Neural crest cell (in vitro differentiated cells): ENCODE measurements around the gene KRT77. TPM values are rescaled to one million over a fixed set of nuclear protein-coding genes. Genes with fewer than 3 reads are reported as not detected.

Experiments
- DNase-seq: peaks from one replicate; pipeline ENCODE4 v3.0.0; 2021; ENCODE audit warnings: low read depth, mixed read lengths, low spot score
- H3K27ac Mint-ChIP-seq: one replicate; pipeline ENCODE4 v1.8.0; 2021; ENCODE audit warnings: mild to moderate bottlenecking, mixed read lengths; ENCODE audit not compliant: unreplicated experiment
- H3K27me3 Mint-ChIP-seq: 2 replicates; pipeline ENCODE4 v1.8.0; 2021; ENCODE audit warnings: low read depth, mild to moderate bottlenecking, mixed read lengths
- H3K36me3 Mint-ChIP-seq: 2 replicates; pipeline ENCODE4 v1.8.0; 2021; ENCODE audit warnings: low read depth, mild to moderate bottlenecking, mixed read lengths
- H3K4me1 Mint-ChIP-seq: 2 replicates; pipeline ENCODE4 v1.8.0; 2021; ENCODE audit warnings: mixed read lengths
- H3K4me3 Mint-ChIP-seq: one replicate; pipeline ENCODE4 v1.8.0; 2021; ENCODE audit warnings: mild to moderate bottlenecking, mixed read lengths
- H3K9me3 Mint-ChIP-seq: 2 replicates; pipeline ENCODE4 v1.8.0; 2021; ENCODE audit warnings: mixed read lengths
- total RNA-seq: library from RNA; stranded (reverse); gene quantifications from 2 replicates; pipeline ENCODE4 v1.2.1, GENCODE V29; 2021
- TF ChIP-seq, protein P1 (sequence below): fragments of 200-600 bp; sonication (generic); conservative IDR thresholded peaks from 2 replicates; pipeline ENCODE4 v1.5.0; 2021; ENCODE audit warnings: antibody characterized with exemption, mild to moderate bottlenecking

KRT77 gene
- total RNA-seq, 1 donor from 2014 or later: not detected

DNA sequence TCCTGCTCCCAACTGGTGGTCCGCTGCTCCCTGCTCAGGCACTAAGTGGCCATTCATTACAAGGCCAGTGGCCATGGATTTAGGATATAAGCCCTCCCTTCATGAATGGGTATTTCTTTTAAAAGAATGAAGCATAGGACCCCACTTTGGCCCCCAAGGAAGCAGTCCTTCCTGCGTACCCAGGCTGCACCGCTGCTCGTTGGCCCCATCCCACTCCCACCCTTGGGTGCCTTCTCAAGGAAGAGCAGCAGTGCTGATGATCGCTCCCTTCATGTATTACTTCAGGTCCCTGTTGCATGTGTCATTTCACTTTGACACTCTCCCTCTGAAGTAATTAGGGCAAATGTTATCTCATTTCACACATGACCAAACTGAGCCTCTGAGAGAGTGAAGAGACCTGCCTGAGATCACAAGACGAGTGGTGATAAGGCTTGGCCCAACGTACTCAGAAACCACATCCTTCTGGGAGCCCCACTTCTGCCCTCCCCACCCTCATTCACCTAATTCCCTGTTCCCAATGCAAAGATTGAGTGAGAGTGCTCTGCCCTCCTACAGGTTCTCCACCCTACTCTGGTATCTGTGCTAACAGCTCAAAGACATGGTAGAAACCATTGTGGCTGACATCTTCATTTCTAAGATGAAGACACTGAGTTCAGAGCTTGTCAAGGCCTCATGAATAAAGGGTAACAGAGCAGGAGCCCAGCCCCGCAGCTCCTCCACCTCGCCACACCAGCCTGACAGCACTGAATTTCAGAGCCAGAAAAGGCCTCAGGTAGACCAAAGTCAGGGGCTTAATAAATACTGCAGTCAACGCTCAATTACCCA lies 41.0 kb downstream of the KRT77 start:
- Mint-ChIP-seq H3K27me3 (peaks cover 39% of the 10 kb centered on the region), H3K27ac (no peak overlapping the region), H3K36me3 (no peaks in the 10 kb centered on the region), H3K9me3 (no peaks in the 10 kb centered on the region), H3K4me3 (no peak overlapping the region), H3K4me1 (no peaks in the 10 kb centered on the region)
- DNase-seq: no peak
- TF ChIP-seq, protein P1, sequence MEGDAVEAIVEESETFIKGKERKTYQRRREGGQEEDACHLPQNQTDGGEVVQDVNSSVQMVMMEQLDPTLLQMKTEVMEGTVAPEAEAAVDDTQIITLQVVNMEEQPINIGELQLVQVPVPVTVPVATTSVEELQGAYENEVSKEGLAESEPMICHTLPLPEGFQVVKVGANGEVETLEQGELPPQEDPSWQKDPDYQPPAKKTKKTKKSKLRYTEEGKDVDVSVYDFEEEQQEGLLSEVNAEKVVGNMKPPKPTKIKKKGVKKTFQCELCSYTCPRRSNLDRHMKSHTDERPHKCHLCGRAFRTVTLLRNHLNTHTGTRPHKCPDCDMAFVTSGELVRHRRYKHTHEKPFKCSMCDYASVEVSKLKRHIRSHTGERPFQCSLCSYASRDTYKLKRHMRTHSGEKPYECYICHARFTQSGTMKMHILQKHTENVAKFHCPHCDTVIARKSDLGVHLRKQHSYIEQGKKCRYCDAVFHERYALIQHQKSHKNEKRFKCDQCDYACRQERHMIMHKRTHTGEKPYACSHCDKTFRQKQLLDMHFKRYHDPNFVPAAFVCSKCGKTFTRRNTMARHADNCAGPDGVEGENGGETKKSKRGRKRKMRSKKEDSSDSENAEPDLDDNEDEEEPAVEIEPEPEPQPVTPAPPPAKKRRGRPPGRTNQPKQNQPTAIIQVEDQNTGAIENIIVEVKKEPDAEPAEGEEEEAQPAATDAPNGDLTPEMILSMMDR: no peak

DNA sequence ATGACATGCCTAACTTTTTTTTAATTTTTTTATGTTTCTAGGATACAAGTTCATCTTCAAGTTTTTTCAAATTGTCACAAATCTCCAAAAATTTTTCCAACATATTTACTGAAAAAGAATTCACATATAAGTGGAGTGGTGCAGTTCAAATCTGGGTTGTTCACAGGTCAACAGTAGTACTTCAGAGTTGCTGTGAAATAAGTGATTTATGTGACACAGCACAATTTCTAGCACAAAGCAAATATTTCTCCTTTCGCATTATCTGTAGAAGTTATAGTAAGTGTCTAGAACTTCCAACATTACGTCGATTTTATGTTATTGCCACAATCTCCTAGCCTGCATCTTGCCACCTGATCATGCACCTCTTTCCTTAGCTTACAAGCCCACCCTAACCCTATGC lies 41.7 kb downstream of the KRT77 start:
- no peaks in the 10 kb centered on the region for H3K36me3 Mint-ChIP-seq
- no peak overlapping the region for H3K27ac Mint-ChIP-seq
- no peak overlapping the region for H3K4me3 Mint-ChIP-seq
- H3K27me3 Mint-ChIP-seq: peaks cover 38% of the 10 kb centered on the region
- no peak for DNase-seq
- TF ChIP-seq, protein P1: no peak
- no peaks in the 10 kb centered on the region for H3K4me1 Mint-ChIP-seq
- H3K9me3 Mint-ChIP-seq: no peaks in the 10 kb centered on the region

GRCh38 chr12:52660934-52661499 lies 42.3 kb downstream of the KRT77 start:
- no peak overlapping the region for H3K27ac Mint-ChIP-seq
- TF ChIP-seq, protein P1: no peak
- H3K27me3 Mint-ChIP-seq: peaks cover 38% of the 10 kb centered on the region
- H3K36me3 Mint-ChIP-seq: no peaks in the 10 kb centered on the region
- H3K4me3 Mint-ChIP-seq: no peak overlapping the region
- H3K9me3 Mint-ChIP-seq: no peaks in the 10 kb centered on the region
- DNase-seq: no peak
- H3K4me1 Mint-ChIP-seq: no peaks in the 10 kb centered on the region

DNA sequence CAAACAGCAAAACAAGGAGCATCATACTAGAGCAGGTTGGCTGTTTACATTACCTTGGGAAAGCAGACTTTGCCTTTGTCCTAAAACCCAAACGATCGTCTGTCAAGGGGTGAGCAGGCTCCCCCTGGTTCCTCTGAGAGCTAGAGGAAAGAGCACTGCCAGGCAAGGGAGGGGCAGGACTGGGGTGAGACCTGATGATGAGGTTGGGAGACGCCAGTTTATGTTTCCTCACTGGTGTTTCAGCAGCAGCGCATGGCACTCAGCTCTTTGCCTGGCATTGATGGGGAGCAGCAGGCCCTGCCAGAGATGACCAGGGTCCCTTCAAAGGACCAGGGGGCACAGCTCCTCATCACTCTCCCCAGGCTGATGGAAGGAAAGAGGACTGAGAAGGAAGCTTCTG lies 43.4 kb downstream of the KRT77 start:
- no peak overlapping the region for H3K4me3 Mint-ChIP-seq
- TF ChIP-seq, protein P1: no peak
- H3K27ac Mint-ChIP-seq: no peak overlapping the region
- no peaks in the 10 kb centered on the region for H3K36me3 Mint-ChIP-seq
- DNase-seq: no peak
- no peaks in the 10 kb centered on the region for H3K4me1 Mint-ChIP-seq
- H3K9me3 Mint-ChIP-seq: no peaks in the 10 kb centered on the region
- H3K27me3 Mint-ChIP-seq: peaks cover 37% of the 10 kb centered on the region

GRCh38 chr12:52659395-52659794 lies 43.9 kb downstream of the KRT77 start:
- Mint-ChIP-seq H3K27me3 (peaks cover 40% of the 10 kb centered on the region), H3K27ac (no peak overlapping the region), H3K9me3 (no peaks in the 10 kb centered on the region), H3K36me3 (no peaks in the 10 kb centered on the region), H3K4me3 (no peak overlapping the region), H3K4me1 (no peaks in the 10 kb centered on the region)
- TF ChIP-seq, protein P1: no peak
- no peak for DNase-seq
